H1 (cell line): ENCODE results near the gene PBXIP1.

ENCODE experiments used
- CHD1 ChIP-seq: IDR thresholded peaks from 2 replicates; pipeline ENCODE4 v1.6.1; 2012; ENCODE audit warnings: low read depth, low read length, improper control_type of control experiment
- EZH2 ChIP-seq: fragments of 200-600 bp; sonication (generic); IDR thresholded peaks from 2 replicates; pipeline ENCODE4 v1.7.1; 2012; ENCODE audit warnings: low read depth, mild to moderate bottlenecking, moderate library complexity, low read length, inconsistent platforms; ENCODE audit not compliant: severe bottlenecking
- JUND ChIP-seq: IDR thresholded peaks from 2 replicates; pipeline ENCODE4 v1.6.1; 2011; ENCODE audit warnings: mild to moderate bottlenecking, improper control_type of control experiment, low read length
- POLR2A ChIP-seq, 2 experiments: IDR thresholded peaks; 1 replicate in 1 of 2; 2 replicates in 1 of 2; pipeline ENCODE4 v1.6.1; 2011; ENCODE audit warnings: low read depth in 2 of 2, low read length in 2 of 2, mild to moderate bottlenecking in 2 of 2; ENCODE audit errors: control extremely low read depth in 1 of 2
- POLR2AphosphoS5 ChIP-seq: IDR thresholded peaks from 2 replicates; pipeline ENCODE4 v1.6.1; 2011; ENCODE audit warnings: low read depth, low read length
- SRF ChIP-seq: IDR thresholded peaks from 2 replicates; pipeline ENCODE4 v1.6.1; 2011; ENCODE audit warnings: mild to moderate bottlenecking, low read depth, low read length, moderate library complexity
- TF ChIP-seq, protein P1 (sequence below), 3 experiments: IDR thresholded peaks; 1 replicate in 2 of 3; 2 replicates in 1 of 3; pipeline versions ENCODE4 v1.5.1 to v1.6.1; 2011; ENCODE audit warnings: low read length in 3 of 3, mild to moderate bottlenecking in 3 of 3, inconsistent platforms in 2 of 3, low read depth in 1 of 3, moderate library complexity in 1 of 3; ENCODE audit not compliant: insufficient read depth in 1 of 3; ENCODE audit errors: control extremely low read depth in 1 of 3
- TF ChIP-seq, protein P2 (sequence below): IDR thresholded peaks from 2 replicates; pipeline ENCODE4 v1.6.1; 2012; ENCODE audit warnings: inconsistent platforms

DNA sequence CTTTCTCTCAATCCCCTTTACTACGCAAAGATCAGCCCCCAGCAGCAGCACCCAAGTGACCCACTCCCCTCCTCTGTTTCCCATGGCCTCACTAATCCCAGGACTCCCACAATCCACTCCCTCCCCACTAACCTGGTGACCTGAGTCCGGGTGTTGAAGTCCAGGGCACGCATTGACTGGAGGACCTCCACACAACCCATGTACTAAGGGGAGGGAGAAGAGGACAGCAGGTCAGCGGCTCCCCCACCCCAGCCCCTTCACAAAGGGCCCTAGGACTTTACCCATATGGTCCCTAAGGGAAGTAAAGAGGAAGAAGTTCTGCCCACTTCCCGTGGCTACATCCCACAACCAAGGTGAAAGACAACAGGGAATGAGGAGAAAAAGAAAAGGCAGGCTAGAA is 13.3 kb upstream of the PBXIP1 start:
- no peak for TF ChIP-seq POLR2A (IDR thresholded peaks at IDR 0.05; ENCODE audit: control extremely low read depth in 1 of 2, low read depth in 2 of 2, low read length in 2 of 2)
- TF ChIP-seq, protein P1, sequence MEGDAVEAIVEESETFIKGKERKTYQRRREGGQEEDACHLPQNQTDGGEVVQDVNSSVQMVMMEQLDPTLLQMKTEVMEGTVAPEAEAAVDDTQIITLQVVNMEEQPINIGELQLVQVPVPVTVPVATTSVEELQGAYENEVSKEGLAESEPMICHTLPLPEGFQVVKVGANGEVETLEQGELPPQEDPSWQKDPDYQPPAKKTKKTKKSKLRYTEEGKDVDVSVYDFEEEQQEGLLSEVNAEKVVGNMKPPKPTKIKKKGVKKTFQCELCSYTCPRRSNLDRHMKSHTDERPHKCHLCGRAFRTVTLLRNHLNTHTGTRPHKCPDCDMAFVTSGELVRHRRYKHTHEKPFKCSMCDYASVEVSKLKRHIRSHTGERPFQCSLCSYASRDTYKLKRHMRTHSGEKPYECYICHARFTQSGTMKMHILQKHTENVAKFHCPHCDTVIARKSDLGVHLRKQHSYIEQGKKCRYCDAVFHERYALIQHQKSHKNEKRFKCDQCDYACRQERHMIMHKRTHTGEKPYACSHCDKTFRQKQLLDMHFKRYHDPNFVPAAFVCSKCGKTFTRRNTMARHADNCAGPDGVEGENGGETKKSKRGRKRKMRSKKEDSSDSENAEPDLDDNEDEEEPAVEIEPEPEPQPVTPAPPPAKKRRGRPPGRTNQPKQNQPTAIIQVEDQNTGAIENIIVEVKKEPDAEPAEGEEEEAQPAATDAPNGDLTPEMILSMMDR (IDR thresholded peaks at IDR 0.05; ENCODE audit: control extremely low read depth in 1 of 3, insufficient read depth in 1 of 3, low read depth in 1 of 3, low read length in 3 of 3): no peak
- TF ChIP-seq JUND: no peak
- no peak for TF ChIP-seq CHD1
- no peak for TF ChIP-seq SRF
- no peak for TF ChIP-seq POLR2AphosphoS5
- TF ChIP-seq, protein P2, sequence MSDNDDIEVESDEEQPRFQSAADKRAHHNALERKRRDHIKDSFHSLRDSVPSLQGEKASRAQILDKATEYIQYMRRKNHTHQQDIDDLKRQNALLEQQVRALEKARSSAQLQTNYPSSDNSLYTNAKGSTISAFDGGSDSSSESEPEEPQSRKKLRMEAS: no peak
- no peak for TF ChIP-seq EZH2
